GM08714 (cell line): ENCODE results near the gene PSD2.

Experiments used
- H3K4me3 ChIP-seq: fragments of 200-500 bp; sonication (Bioruptor generic); 2 replicates; pipeline ENCODE4 v1.5.1; 2014; ENCODE audit warnings: mild to moderate bottlenecking, low read length, inconsistent platforms
- ZNF274 ChIP-seq: IDR thresholded peaks from 2 replicates; pipeline ENCODE4 v1.6.1; 2012; ENCODE audit warnings: mild to moderate bottlenecking, low read depth, low read length

The PSD2 gene

DNA sequence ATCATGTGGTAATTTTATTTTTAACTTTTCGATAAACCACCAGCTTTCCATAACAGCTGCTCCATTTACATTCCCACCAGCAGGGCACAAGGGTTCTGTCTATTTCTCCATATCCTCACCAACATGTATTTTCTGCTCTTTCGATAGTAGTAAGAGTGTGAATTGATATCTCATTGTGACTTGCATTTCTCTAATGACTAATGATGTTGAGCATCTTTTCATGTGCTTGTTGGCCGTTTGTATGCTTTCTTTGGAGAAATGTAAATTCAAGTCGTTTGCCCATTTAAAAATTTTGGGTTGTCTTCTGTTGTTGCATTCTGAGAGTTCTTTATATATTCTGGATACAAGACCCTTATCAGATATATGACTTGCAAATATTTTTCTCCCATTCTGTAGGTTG lies 45.9 kb downstream of the PSD2 start:
- TF ChIP-seq ZNF274: no peak
- no peak overlapping the region for H3K4me3 ChIP-seq

DNA sequence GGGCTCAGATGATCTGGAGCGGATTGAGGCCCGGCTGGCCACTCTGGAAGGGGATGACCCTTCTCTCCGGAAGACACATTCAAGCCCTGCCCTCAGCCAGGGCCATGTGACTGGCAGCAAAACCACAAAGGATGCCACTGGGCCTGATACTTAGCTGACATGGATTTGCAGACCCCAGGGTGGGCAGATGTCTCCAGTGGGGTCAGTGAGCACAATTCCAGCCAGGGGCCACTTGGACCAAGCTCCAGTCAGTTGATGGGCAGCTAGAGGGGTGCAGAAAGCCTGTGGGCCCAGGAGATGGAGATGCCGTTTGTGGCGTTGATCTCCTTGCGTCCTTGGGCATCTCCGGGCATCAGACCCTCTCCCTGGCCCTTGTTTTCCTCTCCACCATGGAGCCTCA lies 46.7 kb downstream of the PSD2 start:
- TF ChIP-seq ZNF274: no peak
- H3K4me3 ChIP-seq: no peak overlapping the region

DNA sequence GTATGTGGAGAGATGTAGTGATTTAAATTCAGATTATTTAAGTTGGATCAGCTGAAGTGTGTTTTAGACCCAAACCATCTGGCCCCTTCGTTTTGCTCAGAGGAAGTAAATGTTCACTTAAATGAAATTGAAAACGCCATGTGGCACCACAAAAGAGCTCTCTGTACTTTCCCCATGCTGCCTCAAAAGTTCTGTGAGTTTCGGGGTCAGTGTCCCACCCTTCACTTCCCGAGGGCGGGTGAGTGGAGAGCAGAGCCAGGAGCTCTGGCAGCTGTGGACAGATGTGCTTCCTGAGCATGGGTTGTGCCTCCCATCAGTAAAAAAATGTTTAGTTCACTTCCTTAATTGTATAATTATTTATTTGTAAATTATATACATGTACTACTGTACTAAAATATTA lies 48.4 kb downstream of the PSD2 start:
- H3K4me3 ChIP-seq: no peak overlapping the region
- TF ChIP-seq ZNF274: no peak

DNA sequence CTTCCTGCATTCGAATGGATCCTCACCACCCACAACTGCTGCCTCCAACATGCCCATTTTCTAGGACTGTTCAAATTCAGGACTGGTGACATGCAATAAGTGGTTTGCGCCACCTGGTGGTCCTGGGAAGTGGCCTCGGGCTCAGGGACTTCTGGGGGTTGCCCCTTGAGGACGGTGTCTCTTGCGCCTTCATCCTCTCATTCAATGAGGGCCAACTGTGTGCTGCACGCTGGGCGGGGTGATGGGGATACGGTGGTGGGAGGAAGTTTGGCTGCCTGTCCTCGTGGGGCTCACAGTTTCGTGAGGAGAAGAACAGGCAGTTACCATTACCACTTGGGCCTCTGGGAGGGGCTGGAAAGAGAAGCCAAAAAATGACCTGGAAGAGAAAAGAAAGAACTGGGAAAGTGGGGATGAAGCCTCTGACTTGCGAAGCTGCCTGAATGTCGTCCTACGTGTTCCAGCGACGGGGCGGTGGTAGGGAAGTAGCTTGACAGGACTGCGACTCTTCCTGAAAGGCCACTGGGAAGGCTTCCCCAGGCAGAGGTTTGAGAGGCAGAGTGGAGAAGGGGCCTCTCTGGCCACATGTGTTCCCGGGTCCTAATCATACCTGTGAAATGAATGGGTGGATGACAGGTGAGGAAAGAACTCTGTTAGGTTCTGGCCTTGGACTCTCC lies 49.0 kb downstream of the PSD2 start:
- TF ChIP-seq ZNF274: no peak
- H3K4me3 ChIP-seq: no peak overlapping the region

DNA sequence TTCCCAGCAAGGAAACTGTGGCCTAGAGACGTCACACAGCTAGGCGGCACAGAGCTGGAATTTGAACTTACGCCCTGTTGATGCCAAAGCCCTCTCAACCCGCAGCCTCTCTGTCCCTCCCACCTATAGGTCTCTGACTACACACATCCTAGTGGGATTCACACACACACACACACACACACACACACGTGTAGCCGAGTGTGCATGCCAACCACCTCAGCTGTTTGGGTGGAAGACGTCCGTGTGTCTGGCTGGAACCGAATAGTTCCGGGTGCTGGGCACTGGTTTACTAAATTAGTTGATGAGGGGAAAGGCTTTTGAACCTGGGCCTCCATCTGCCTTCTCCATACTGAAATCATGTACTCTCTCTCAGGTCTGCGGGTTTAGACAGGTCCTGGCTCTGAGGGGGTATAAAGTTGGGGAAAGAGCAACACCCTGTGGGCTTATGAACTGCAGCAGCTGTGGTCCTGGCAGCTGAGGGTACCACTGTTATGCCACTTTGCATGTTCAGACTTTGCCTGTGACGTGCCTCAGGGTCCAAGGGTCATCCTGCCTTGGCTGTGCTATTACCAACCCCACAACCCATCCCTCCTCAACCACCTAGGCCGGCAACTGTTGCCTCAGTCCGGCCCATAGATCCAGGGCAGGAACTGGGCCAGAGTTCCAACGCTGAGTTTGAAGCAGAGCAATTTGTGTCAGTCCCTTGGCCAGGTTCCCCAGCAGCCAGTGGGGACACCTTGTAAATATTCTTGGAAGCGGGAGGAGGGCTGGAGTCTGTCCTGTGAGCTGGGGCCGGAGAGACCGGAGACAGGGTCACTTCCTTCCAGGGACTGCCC lies 50.5 kb downstream of the PSD2 start:
- no peak overlapping the region for H3K4me3 ChIP-seq
- no peak for TF ChIP-seq ZNF274

DNA sequence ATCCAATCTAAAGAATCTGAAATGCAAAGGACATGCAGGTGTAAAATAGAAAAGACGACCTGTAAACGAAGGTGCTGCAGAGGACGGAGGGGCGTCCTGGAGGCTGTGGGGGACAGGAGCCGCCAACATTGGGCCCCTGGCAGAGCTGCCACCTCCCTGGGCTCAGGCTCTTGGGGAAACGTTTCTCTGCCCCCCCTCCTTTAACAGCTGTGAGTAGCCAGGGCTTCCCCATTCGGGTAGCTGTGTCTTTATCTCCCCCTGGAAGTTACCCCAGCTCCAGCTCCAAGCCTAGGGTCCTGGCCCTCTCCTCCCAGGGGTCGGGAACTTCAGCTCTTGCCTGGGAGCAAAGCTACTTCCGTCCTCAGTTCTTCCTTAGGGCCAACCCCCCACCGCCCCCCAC lies 51.5 kb downstream of the PSD2 start:
- TF ChIP-seq ZNF274: no peak
- no peak overlapping the region for H3K4me3 ChIP-seq

DNA sequence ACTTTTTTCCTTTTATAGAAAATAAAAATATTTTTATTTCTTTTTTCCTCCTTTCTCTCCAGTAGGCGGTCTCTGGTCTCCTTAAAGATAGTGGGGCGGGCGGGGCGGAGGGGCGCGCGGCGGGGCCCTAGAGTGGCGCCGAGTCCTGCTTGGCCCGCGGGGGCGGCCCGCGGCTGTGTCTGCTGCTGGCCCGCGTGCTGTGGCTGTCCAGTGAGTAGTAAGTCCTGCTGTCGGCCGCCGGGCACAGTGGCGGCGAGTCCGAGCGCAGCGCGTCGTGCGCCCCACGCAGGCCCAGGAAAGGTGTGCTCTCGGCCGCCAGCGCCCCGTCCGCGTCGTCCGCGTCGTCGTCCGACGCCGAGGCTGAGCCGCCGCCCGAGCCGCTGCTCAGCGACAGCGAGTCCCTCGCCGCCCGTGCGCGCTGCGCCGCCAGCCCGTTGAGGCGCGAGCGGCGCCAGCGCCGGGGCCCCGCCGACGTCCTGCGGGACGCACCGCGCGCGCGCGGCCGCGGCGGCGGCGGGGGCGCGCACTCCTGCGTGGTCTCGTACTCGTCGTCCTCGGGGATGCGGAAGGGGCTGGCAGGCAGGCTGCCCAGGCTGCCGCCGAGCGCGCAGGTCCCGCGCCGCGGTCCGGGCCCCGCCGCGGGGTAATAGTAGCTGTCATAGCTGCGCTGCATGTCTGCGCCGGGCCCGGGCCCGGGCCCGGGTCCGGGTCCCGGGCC lies 52.3 kb downstream of the PSD2 start:
- TF ChIP-seq ZNF274: no peak
- H3K4me3 ChIP-seq: peak overlapping the region; percentile 63; the same call in 1 of the 2 replicates

DNA sequence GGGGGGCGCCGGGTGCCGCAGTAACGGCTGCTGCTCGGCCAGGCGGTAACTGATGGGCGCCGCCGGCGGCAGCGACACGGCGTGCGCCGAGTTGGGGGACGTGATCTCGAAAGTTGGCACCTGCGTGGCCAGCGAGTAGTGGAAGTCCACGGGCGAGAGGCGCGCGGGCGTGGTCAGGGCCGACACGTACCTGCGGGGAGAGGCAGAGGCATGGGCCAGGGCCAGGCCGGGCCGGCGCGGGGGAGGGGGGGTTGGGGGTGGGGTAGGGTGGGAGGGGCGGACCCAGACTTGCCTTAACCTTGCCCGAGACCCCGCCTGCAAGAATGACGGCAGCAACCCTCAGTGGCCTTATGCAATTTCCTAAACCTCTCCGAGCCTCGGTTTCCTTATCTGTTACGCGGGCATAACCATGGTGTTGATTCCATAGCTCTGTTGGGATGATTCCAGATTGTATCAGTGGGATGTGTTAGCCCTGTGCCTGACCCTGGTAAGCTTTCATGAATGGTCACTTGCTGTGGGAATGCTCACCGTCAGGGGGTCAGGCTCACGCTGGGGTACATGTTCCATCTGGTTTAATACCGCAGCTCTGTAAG lies 53.0 kb downstream of the PSD2 start:
- H3K4me3 ChIP-seq: peak overlapping the region; percentile 63; the same call in 1 of the 2 replicates
- TF ChIP-seq ZNF274: no peak

DNA sequence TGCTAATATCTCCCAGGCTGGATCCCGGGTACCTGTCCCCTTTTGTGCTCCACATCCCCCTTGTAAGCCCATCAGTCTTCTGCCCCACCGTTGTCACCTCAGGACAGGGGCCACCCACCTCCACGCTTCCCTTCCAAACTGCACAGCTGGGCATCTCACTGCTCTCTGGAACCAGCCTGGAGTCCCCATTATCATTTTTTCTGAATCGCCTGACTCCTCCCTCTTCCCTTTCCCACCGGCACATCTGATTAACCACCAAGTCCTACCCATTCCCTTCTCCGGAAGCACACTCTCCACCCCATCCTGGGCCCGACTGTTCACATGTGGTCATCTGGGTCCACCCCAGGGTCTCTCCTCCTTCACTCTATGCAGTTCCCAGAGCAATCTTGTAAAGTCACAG lies 53.9 kb downstream of the PSD2 start:
- no peak for TF ChIP-seq ZNF274
- H3K4me3 ChIP-seq: no peak overlapping the region

DNA sequence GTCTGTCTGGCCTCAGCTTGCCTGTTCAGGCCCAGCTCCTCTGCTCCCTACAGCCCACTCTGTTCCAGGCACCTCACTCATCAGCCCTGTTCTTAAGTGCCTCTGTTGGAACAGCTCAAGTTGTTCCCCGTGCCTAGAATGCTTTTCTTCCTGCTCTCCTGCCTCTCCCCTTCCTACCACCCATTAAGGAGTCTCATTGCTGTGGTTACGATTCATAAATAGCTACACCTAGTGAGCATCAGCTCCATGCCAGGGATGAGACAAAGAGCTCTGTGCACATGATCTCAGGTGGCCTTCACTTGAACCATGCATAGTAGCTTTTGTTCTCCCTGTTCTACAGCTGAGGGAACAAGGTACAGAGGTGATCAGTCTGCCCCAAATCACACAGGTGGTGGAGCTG lies 54.3 kb downstream of the PSD2 start:
- no peak for TF ChIP-seq ZNF274
- no peak overlapping the region for H3K4me3 ChIP-seq

DNA sequence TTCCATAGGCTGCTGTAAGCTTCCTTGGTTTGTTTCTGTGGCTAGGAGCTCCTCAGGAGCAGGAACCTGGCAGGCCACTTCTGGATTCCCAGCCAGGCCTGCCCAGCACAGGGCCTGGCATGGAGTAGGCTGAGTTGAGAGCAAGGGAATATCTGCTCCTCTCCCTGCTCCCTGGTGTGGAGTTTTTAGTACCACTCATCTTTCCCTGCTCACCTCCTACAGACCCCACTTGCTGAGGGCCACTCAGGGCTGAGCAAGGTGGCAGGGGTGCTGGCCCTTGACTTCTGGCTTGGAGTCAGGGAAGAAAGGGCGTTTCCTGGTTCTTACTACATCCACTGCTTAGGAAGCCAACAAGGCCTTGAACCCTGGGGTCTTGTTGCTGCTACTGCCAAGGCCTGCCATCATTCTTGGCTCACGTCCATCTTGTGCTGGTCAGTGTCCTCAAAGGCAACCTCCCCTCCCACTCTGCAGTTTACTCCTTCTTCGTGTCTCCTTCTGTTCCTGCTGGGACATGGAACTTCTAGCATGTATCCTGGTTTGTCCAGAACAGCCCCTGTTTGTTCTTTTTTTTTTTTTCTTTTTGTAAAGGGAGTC lies 54.9 kb downstream of the PSD2 start:
- TF ChIP-seq ZNF274: no peak
- H3K4me3 ChIP-seq: no peak overlapping the region

DNA sequence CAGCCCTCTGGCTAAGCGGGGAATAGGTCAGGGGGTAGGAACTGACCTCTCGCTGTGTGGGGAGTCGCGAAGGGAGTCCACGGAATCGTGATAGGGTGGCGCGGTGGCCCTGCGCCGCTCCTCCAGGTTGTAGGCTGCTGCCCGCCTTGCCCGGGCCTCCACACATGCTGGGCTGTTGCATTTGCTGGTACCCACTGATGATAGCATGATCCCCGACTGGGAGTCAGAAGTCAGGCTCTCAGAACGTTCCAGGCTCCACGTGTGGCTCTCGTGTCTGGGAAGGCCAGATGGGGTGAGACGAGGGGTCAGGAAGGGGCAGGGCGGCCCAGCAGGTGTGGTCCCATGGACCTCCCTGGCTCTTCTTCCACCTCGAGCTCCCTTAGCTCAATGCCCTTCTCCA lies 56.0 kb downstream of the PSD2 start:
- H3K4me3 ChIP-seq: no peak overlapping the region
- TF ChIP-seq ZNF274: no peak

DNA sequence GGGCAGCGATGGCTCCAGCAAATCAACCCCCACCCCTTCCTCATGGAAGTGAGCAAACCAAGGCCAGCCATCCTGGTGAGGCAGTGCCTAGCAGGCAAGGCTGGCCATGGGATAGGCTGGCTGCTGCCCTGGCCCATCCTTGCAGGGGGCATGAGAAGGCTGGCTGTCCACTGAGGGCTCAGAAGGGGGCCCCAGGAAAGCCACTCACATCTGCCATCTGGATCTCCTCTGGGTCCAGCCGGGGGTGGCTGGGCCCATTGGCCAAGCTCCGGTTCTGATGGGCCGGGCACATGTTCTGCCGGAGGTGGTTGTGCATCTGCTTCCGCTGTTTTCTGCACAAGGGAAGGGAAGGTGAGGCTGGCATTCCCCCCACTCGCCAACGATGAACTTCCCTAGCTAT lies 57.1 kb downstream of the PSD2 start:
- no peak for TF ChIP-seq ZNF274
- no peak overlapping the region for H3K4me3 ChIP-seq

DNA sequence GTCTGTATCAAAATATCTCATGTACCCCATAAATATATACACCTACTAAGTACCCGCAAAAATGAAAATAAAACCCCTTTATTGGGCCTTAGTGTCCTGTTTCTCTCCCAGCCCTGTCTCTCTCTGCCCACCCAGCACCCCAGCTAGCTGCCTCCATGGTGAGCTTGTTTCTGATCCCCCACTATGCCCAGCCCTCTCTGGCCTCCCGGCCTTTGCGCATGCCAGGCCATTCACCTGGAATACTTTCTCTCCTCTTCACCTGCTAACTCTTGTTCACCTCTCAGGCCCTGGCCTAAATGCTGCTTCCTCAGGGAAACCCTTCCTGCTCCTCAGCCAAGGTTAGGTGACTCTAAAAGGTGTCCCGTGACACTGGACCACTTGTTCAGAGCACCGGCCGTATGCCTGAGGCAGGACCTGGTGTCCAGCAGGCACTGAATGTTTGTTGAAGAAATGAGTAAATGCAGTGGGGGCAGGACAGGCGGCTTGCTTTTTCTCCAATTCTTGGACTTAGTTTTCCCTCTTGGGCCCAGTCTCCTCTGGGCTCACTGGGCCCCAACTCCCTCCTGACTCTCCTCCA lies 58.5 kb downstream of the PSD2 start:
- no peak for TF ChIP-seq ZNF274
- H3K4me3 ChIP-seq: no peak overlapping the region
